H9 (cell line): ENCODE results near the gene TRPT1. TPM values are rescaled to one million over a fixed set of nuclear protein-coding genes. Genes with fewer than 3 reads are reported as not detected.

Experiments
- DNase-seq: peaks from one replicate; pipeline ENCODE4 v3.0.0-alpha.2; 2017
- H2AFZ ChIP-seq: one replicate; pipeline ENCODE4 v1.6.1; 2013; ENCODE audit warnings: mild to moderate bottlenecking, low read length, control low read depth, moderate library complexity
- H2AK5ac ChIP-seq: 2 replicates; pipeline ENCODE4 v1.6.1; 2013; ENCODE audit warnings: low read length, control low read depth, mixed read lengths; ENCODE audit not compliant: insufficient read length
- H2BK120ac ChIP-seq: one replicate; pipeline ENCODE4 v1.6.1; 2013; ENCODE audit warnings: low read depth, mild to moderate bottlenecking, low read length, control low read depth, inconsistent platforms; ENCODE audit not compliant: poor library complexity, severe bottlenecking
- H2BK12ac ChIP-seq: 2 replicates; pipeline ENCODE4 v1.6.1; 2013; ENCODE audit warnings: low read length, control low read depth, mixed read lengths, low read depth; ENCODE audit not compliant: insufficient read length
- H2BK15ac ChIP-seq: 2 replicates; pipeline ENCODE4 v1.6.1; 2013; ENCODE audit warnings: low read depth, low read length, control low read depth
- H2BK20ac ChIP-seq: one replicate; pipeline ENCODE4 v1.6.1; 2013; ENCODE audit warnings: low read depth, mild to moderate bottlenecking, low read length, control low read depth, inconsistent platforms; ENCODE audit not compliant: poor library complexity, severe bottlenecking
- H2BK5ac ChIP-seq: 2 replicates; pipeline ENCODE4 v1.6.1; 2013; ENCODE audit warnings: low read length, control low read depth, mixed read lengths; ENCODE audit not compliant: insufficient read length
- H3K14ac ChIP-seq: 2 replicates; pipeline ENCODE4 v1.6.1; 2013; ENCODE audit warnings: low read length, control low read depth; ENCODE audit not compliant: insufficient read depth
- H3K18ac ChIP-seq: 2 replicates; pipeline ENCODE4 v1.6.1; 2013; ENCODE audit warnings: low read depth, mild to moderate bottlenecking, mixed read lengths, low read length, control low read depth; ENCODE audit not compliant: insufficient read length
- H3K23ac ChIP-seq: 2 replicates; pipeline ENCODE4 v1.6.1; 2013; ENCODE audit warnings: low read length, control low read depth, mixed read lengths, low read depth; ENCODE audit not compliant: insufficient read length
- H3K23me2 ChIP-seq: 2 replicates; pipeline ENCODE4 v1.6.1; 2013; ENCODE audit warnings: low read depth, mild to moderate bottlenecking, mixed read lengths, low read length, control low read depth; ENCODE audit not compliant: insufficient read length, poor library complexity, severe bottlenecking
- H3K27ac ChIP-seq: 2 replicates; pipeline ENCODE4 v1.5.1; 2013; ENCODE audit warnings: low read length, control low read depth, mixed read lengths, low read depth; ENCODE audit not compliant: insufficient read length
- H3K27me3 ChIP-seq: 2 replicates; pipeline ENCODE4 v1.6.1; 2013; ENCODE audit warnings: low read length, control low read depth, inconsistent platforms; ENCODE audit not compliant: insufficient read depth
- H3K4ac ChIP-seq: 2 replicates; pipeline ENCODE4 v1.6.1; 2013; ENCODE audit warnings: low read depth, mild to moderate bottlenecking, control low read depth, inconsistent platforms, low read length, moderate library complexity
- H3K4me1 ChIP-seq: 2 replicates; pipeline ENCODE4 v1.6.1; 2013; ENCODE audit warnings: low read length, control low read depth, inconsistent platforms; ENCODE audit not compliant: insufficient read depth
- H3K4me2 ChIP-seq: 2 replicates; pipeline ENCODE4 v1.6.1; 2013; ENCODE audit warnings: low read length, control low read depth, mixed read lengths; ENCODE audit not compliant: insufficient read length, insufficient read depth
- H3K56ac ChIP-seq: 2 replicates; pipeline ENCODE4 v1.6.1; 2013; ENCODE audit warnings: low read depth, mild to moderate bottlenecking, mixed read lengths, low read length, control low read depth; ENCODE audit not compliant: insufficient read length
- H3K79me1 ChIP-seq: 2 replicates; pipeline ENCODE4 v1.6.1; 2013; ENCODE audit warnings: low read depth, mild to moderate bottlenecking, moderate library complexity, low read length, control low read depth, inconsistent platforms; ENCODE audit not compliant: insufficient read depth, poor library complexity, severe bottlenecking
- H3K79me2 ChIP-seq: 2 replicates; pipeline ENCODE4 v1.6.1; 2013; ENCODE audit warnings: low read length, control low read depth, inconsistent platforms; ENCODE audit not compliant: insufficient read depth
- H3K9ac ChIP-seq: 2 replicates; pipeline ENCODE4 v1.6.1; 2013; ENCODE audit warnings: low read length, control low read depth, mixed read lengths; ENCODE audit not compliant: insufficient read length; ENCODE audit errors: extremely low read depth
- H3K9me3 ChIP-seq: one replicate; pipeline ENCODE4 v1.6.1; 2013; ENCODE audit warnings: low read depth, low read length, inconsistent platforms; ENCODE audit not compliant: control insufficient read depth
- H3T11ph ChIP-seq: one replicate; pipeline ENCODE4 v1.6.1; 2013; ENCODE audit warnings: mild to moderate bottlenecking, low read length, control low read depth, inconsistent platforms
- H4K20me1 ChIP-seq: one replicate; pipeline ENCODE4 v1.6.1; 2013; ENCODE audit not compliant: control insufficient read depth, insufficient read length, insufficient read depth
- H4K5ac ChIP-seq: 2 replicates; pipeline ENCODE4 v1.6.1; 2013; ENCODE audit warnings: low read depth, mild to moderate bottlenecking, mixed read lengths, low read length, control low read depth; ENCODE audit not compliant: insufficient read length
- H4K8ac ChIP-seq: replicated peaks from 2 replicates; pipeline ENCODE4 v1.6.1; 2013; ENCODE audit warnings: low read length, control low read depth, mixed read lengths, low read depth; ENCODE audit not compliant: insufficient read length
- H4K91ac ChIP-seq: 2 replicates; pipeline ENCODE4 v1.6.1; 2013; ENCODE audit warnings: low read depth, mild to moderate bottlenecking, moderate library complexity, mixed read lengths, low read length, control low read depth; ENCODE audit not compliant: insufficient read length
- H3K27ac Mint-ChIP-seq, 3 experiments: 2 replicates in 2 of 3; 3 replicates in 1 of 3; pipeline ENCODE4 v1.8.0; 2020 to 2021; ENCODE audit warnings: mixed read lengths in 3 of 3, mild to moderate bottlenecking in 1 of 3, moderate library complexity in 1 of 3
- H3K27me3 Mint-ChIP-seq: 2 replicates; pipeline ENCODE4 v1.8.0; 2021; ENCODE audit warnings: low read depth, mild to moderate bottlenecking, moderate library complexity, mixed read lengths
- H3K36me3 Mint-ChIP-seq, 3 experiments: 2 replicates in 2 of 3; 3 replicates in 1 of 3; pipeline ENCODE4 v1.8.0; 2020 to 2021; ENCODE audit warnings: low read depth in 3 of 3, mixed read lengths in 3 of 3; ENCODE audit not compliant: insufficient read depth in 1 of 3
- H3K4me1 Mint-ChIP-seq, 2 experiments: 2 replicates each; pipeline ENCODE4 v1.8.0; 2020; ENCODE audit warnings: mixed read lengths in 2 of 2
- H3K4me3 Mint-ChIP-seq, 2 experiments: 2 replicates in 1 of 2; 3 replicates in 1 of 2; pipeline ENCODE4 v1.8.0; 2020 to 2021; ENCODE audit warnings: mild to moderate bottlenecking in 2 of 2, mixed read lengths in 2 of 2, moderate library complexity in 1 of 2
- H3K9me3 Mint-ChIP-seq, 2 experiments: 2 replicates in 1 of 2; 3 replicates in 1 of 2; pipeline ENCODE4 v1.8.0; 2020; ENCODE audit warnings: mild to moderate bottlenecking in 2 of 2, mixed read lengths in 2 of 2, moderate library complexity in 1 of 2
- CTCF ChIP-seq: fragments of 200-600 bp; sonication (generic); conservative IDR thresholded peaks from 3 replicates; pipeline ENCODE4 v1.8.0; 2021; ENCODE audit warnings: antibody characterized with exemption, mild to moderate bottlenecking
- WGBS: extraction: QIAGEN DNeasy Blood & Tissue Kit; methylation state at CpG from one replicate; pipeline ENCODE4 v1.1.7; 2013; ENCODE audit warnings: missing lambda C conversion rate, low lambda C conversion rate, mixed read lengths; ENCODE audit not compliant: insufficient read length; ENCODE audit errors: extremely low coverage; 5-methylcytosine and 5-hydroxymethylcytosine counted together
- total RNA-seq: library from RNA; stranded (reverse); gene quantifications from 2 replicates; pipeline ENCODE4 v1.2.1, GENCODE V29; 2021

The TRPT1 gene
- total RNA-seq, 1 experiment from 2014 or later: 33.6 TPM

- H2BK5ac ChIP-seq: no peak overlapping the region
- H3K9me3 ChIP-seq: no peaks in the 10 kb centered on the region
- no peak overlapping the region for H3K56ac ChIP-seq
- H4K91ac ChIP-seq: no peak overlapping the region
- H3K23me2 ChIP-seq: peaks cover 15% of the 10 kb centered on the region
- H3K79me2 ChIP-seq: no peaks in the 10 kb centered on the region
- no peaks in the 10 kb centered on the region for H3K4me1 ChIP-seq
- H3K4me2 ChIP-seq: no peak overlapping the region
- no peaks in the 10 kb centered on the region for H4K20me1 ChIP-seq
- no peak overlapping the region for H2AFZ ChIP-seq
- H3K14ac ChIP-seq: no peak overlapping the region
- peaks cover 15% of the 10 kb centered on the region in 2 experiments for H3K4me1 Mint-ChIP-seq
- no peak overlapping the region for H3K27ac ChIP-seq
- no peak overlapping the region for H3K9ac ChIP-seq
- no peak overlapping the region for H3K23ac ChIP-seq
- H3K36me3 Mint-ChIP-seq: peaks cover 0 to 25% (median 14%) of the 10 kb centered on the region in 3 experiments; a peak in 5 of 7 replicates
- H2AK5ac ChIP-seq: no peak overlapping the region
- DNase-seq: no peak
- no peak overlapping the region for H2BK20ac ChIP-seq
- no peak overlapping the region for H3K27ac Mint-ChIP-seq
- no peak overlapping the region for H4K5ac ChIP-seq
- H3K79me1 ChIP-seq: no peaks in the 10 kb centered on the region
- H3K9me3 Mint-ChIP-seq: no peaks in the 10 kb centered on the region
- H3K27me3 ChIP-seq: no peaks in the 10 kb centered on the region
- H3K27me3 Mint-ChIP-seq: no peaks in the 10 kb centered on the region; the same call in 1 of the 2 replicates
- no peak overlapping the region for H4K8ac ChIP-seq
- no peak for TF ChIP-seq CTCF
- H2BK15ac ChIP-seq: no peak overlapping the region
- H3K18ac ChIP-seq: no peak overlapping the region
- WGBS: no CpG with 5 or more reads among the region's 9 CpGs
- H3T11ph ChIP-seq: no peak overlapping the region
- H2BK120ac ChIP-seq: no peak overlapping the region
- no peak overlapping the region for H3K4me3 Mint-ChIP-seq
- H3K4ac ChIP-seq: no peak overlapping the region
- H2BK12ac ChIP-seq: no peak overlapping the region
Measured at GRCh38 chr11:64222651-64223000, 3.4 kb downstream of the TRPT1 start.
